Measurements from ENCODE around the gene THADA.

Gene THADA

DNA sequence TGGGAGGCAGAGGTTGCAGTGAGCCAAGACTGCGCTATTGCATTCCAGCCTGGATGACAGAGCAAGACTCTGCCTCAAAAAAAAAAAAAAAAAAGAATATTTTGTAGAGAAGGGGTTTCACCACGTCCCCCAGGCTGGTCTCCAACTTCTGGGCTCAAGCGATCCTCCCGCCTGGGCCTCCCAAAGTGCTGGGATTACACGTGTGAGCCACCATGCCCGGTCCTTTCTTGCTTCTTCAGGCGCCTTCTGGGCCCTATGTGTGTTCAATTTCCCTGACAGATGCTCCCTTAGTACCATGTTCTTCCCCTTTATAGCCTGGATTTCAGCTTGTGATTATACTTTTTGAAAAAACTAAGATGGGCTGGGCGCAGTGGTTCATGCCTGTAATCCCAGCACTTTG lies 379.2 kb downstream of the THADA start:
- TF ChIP-seq, protein P1, sequence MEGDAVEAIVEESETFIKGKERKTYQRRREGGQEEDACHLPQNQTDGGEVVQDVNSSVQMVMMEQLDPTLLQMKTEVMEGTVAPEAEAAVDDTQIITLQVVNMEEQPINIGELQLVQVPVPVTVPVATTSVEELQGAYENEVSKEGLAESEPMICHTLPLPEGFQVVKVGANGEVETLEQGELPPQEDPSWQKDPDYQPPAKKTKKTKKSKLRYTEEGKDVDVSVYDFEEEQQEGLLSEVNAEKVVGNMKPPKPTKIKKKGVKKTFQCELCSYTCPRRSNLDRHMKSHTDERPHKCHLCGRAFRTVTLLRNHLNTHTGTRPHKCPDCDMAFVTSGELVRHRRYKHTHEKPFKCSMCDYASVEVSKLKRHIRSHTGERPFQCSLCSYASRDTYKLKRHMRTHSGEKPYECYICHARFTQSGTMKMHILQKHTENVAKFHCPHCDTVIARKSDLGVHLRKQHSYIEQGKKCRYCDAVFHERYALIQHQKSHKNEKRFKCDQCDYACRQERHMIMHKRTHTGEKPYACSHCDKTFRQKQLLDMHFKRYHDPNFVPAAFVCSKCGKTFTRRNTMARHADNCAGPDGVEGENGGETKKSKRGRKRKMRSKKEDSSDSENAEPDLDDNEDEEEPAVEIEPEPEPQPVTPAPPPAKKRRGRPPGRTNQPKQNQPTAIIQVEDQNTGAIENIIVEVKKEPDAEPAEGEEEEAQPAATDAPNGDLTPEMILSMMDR (IDR thresholded peaks at IDR 0.05; ENCODE audit: extremely low read depth, missing control alignments), result no peak
- no peak for DNase-seq (ENCODE audit: low spot score)

DNA sequence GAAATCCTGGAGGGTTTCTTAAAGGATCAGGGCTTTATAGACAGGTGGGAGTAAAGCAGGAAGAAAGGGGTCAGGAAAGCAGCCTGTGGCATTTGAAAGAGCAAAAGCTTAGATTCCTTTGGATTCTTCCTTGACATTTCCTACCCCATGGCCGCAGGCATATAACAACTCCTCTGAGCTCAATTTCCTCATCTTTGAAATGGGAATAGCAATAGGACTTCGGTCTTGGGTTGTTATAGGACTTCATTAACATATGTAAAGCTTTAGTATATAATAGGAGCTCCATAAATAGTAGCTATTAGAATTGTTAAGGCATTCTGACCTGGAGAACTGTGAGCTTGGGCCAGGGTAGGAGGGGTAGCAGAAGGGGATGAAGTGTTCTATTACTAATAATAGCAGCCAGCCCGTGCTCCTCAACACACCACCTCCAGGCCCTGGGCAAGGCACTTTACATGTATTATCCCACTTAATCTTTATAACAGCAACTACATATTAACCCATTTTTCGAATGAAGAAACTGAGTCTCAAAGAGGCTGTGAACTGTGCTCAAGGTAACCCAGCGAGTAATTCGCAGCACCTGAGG lies 380.1 kb downstream of the THADA start:
- no peak for DNase-seq (ENCODE audit: low spot score)

DNA sequence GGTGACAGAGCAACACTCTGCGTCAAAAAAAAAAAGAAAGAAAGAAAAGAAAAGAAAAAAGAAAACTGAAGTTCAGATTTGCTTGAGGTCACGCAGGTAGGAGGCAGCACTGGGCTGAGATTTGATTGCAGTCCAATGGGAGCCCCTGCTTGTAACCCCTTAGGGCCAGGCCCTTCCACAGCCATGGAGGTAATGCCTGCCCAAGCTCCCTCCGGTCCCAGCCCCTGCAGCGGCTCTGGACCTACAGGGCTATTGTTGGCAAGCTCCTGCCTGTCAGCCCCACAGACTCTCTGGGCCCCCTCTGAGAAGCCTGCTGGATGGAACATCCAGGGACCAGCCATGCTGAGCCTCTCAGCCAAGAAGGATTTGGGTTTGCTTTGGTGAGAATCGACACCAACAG lies 381.6 kb downstream of the THADA start:
- TF ChIP-seq, protein P1 (IDR thresholded peaks at IDR 0.05; ENCODE audit: extremely low read depth, missing control alignments), result no peak
- DNase-seq (ENCODE audit: low spot score), result no peak

More for the DNA sequence above, 380.1 kb downstream of the THADA start:
- TF ChIP-seq, protein P1 (IDR thresholded peaks at IDR 0.05; ENCODE audit: extremely low read depth, missing control alignments), result no peak

DNA sequence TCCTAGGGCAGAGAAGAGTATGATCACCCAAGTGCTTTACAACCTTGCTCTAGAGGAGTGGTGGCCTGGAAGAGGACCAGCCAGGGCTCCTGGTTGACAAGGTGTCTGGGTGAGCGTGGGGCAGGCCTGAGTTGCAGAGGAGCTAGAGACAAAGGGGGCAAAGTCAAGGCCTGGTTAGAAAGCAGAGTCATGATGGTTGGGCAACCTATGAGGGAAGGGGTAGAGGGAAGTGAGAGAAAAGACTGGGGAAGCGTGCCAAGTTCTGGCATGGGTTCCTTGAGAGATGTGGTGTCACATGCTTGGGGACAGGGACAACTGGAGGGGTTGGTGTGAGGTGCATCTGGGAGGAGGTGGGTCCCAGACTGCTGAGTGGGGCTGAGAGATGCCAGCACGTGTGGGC lies 382.9 kb downstream of the THADA start:
- DNase-seq (ENCODE audit: low spot score), result no peak
- TF ChIP-seq, protein P1 (IDR thresholded peaks at IDR 0.05; ENCODE audit: extremely low read depth, missing control alignments), result no peak

DNA sequence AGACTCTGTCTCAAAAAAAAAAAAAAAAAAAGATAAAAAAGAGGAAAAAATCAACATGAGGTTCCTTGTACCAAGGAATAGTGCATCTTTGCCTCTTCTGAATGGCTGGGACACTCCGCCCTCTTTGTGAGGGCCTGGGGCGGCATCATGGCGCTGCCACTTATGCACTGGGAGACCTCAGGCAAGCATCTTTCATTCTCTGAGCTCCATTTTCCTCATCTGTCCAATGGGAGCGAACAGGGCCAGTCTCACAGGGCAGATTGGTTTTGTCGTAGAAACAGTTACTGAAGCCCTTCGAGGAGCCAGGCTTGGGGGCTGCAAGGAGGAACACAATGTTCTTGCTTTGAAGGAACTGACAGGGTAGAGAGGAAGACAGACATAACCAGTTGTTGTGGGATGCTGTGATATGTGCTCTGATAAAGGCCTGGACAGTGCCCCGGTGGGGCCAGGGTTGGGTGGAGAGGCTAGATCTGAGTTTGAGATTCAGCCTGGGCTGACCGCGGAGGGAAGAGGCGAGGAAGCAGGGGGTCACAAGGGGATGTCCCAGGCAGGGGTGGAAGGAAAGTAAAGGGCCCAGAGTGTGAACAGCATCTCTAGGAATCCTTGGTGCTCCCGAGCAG lies 383.5 kb downstream of the THADA start:
- TF ChIP-seq, protein P1 (IDR thresholded peaks at IDR 0.05; ENCODE audit: extremely low read depth, missing control alignments), result no peak
- no peak for DNase-seq (ENCODE audit: low spot score)

DNA sequence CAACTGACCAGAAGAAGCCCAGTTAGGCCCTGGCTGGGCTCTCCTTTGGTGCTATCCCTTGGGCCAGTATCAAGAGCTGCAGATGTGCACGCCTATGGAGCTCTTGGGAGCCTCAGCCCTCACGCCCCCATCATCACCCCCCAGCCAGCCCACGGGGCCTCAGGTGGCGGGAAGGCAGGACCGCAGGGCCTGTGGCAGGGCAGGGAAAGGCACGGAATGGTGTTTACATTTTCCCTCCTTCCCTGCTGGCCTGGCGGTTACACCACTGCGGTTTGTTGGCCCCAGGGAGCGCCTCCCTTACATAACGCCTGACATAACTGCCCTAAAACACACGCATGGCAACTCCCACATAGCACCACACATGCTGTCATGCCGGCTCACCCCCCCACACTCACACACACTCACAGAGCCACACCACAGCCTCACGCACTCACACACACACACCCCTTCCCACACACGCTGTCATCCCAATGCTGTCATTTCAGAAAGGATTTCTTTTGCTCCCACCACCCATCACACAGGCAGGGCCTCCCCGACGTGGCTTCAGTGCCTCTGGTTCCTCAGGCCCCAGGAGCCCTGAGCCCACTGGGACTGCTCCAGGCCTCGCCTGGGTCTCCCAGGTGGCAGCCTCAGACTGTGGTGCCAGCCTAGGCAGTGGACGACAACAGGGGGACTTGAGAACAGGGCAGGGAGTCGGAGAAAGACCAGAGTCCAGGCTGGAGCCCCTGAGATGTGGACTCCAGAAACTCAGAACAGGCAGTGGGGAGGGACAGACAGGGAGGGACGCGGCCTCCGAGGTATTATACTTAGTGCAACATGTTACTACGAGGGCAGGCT lies 385.2 kb downstream of the THADA start:
- TF ChIP-seq, protein P1 (IDR thresholded peaks at IDR 0.05; ENCODE audit: extremely low read depth, missing control alignments), result no peak
- no peak for DNase-seq (ENCODE audit: low spot score)

DNA sequence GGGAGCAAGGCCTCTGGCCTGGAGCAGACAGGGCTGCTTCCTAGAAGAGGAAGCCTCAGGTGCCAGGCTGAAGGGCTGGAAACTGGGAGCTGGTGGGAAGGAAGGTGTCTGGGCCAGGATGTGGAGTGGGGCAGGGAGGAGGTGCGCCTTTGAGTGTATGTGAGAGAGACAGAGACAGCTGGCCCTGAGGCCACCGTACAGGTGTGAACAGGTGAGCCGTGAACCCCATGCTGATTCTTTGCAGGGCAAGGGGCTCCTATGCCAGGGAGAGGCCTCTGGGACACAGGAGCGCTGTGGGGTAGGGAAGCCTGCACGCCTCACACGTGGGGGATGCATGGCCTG lies 385.7 kb downstream of the THADA start:
- TF ChIP-seq, protein P1 (IDR thresholded peaks at IDR 0.05; ENCODE audit: extremely low read depth, missing control alignments), result no peak
- no peak for DNase-seq (ENCODE audit: low spot score)
